Hematopoietic multipotent progenitor cell treated with erythropoietin and hydrocortisone succinate and interleukin-3 and kit ligand, for 15 days (in vitro differentiated cells): ENCODE measurements around the gene TMED8.
A peak's percentile ranks its signal among the peaks of the same experiment; 100 is the strongest.
"Not testable (repeated sequence)": the region's sequence is repeated elsewhere in the genome, so short reads cannot be mapped to it uniquely, and the experiment has no call there.

Experiments used
- DNase-seq: peaks from one replicate; pipeline ENCODE4 v3.0.0-alpha.2; 2015; ENCODE audit warnings: low spot score

The TMED8 gene

DNA sequence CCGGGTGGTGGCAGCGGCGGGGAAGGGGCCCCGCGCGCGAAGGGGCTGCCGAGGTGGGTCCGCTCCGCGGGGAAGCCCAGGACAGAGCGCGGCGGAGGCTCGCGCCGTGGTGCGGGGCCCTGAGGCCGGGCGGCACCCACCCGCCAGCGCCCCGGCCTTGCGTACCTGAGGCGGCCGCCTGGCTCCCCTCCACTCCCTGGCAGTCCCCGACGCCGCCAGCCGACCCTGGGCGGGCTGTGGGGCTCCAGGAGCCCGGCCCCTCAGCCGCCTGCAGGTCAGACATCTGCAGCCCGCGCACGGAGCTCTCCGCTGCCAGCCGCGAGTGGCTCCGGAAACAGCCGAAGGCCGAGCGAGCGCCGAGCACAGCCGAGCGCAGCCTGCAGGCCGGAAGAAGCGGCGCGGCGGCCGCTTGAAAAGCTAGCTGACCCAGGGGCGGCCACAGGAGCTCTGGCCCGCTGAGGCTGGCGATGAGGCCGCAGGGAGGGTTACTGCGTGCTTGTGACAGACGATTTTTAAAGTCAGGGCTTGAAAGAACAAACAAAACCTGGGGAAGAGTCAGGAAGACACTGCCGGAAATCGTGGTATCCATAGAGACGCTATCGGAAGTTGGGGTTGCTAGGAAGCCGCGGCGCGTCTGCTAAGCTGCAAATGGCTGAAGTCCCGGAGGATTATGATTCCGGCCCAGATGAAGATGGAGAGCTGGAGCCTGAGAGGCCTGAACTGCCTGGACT lies at the start of gene TMED8, which contains the start of gene SAMD15:
TMED8 (minus strand) TSS at position 324 of the 731 bp plus-strand sequence; CDS start at position 283, 41 bp downstream.
SAMD15 (plus strand) TSS at position 609 of the 731 bp plus-strand sequence; CDS start at position 649, 40 bp downstream.
- DNase-seq: peak; percentile 83

DNA sequence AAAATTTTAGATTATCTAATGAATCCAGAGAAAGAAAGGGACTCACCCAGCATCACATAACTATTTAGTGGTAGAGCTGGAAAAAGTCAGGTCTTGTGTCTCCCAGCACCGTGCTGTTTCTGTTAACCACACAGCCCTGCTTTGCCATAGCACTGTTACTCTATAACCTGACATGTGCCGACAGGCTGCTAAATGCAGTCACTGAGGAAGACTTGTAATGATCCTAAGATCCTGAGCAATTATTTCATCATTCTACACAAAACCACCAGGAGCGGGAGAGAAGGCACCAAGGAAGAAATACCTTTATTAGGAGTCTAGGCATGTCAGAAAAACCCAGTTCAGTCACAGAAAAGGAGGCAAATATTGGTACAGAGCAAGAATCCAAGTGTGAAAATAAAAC lies 49.5 kb upstream of the TMED8 start:
- no peak for DNase-seq

DNA sequence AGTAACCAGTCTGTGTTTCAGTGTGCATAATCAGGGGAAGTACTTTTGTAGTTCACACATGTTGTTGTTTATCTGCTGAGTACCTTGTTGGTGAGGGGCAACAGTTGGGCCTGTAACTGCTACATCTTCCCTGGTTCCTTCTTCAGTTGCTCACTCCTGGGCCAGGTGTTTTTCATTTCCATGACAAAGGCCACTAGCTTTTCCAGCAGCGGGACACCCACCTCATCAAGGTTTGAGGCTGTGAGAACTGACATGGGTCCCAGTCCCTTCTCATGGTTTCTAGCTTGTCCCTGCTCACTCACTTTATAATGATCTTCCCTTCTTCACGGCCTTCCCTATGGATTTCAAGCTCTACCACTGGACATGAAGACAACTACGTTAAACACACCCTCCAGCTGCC lies 48.0 kb upstream of the TMED8 start:
- no peak for DNase-seq

- no peak for DNase-seq
These were observed 46.5 kb upstream of the TMED8 start, which contains the start of gene NOXRED1 for GRCh38 chr14:77423423-77423822. Gene NOXRED1, minus strand, starts transcription at chr14:77423523. Its CDS starts 634 bp downstream, at chr14:77422889.

DNA sequence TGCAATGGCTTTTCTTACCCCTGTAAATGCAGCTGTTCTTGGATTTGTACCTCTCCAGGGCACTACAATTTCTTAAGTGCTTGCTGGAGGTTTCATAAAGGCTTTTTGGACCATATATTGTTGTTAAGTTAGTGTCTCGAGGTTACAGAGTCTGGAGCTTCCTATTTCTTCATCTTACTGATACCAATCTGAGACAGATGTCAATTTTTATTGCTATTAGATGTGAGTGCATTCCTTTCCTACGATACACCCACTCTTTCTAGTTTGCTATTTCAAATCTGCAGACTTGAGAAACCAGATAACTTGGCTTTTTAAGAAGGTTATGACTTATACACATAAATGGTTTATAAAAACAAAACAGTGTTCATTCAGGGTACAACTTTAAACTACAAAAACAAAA lies 44.3 kb upstream of the TMED8 start:
- DNase-seq: no peak

DNA sequence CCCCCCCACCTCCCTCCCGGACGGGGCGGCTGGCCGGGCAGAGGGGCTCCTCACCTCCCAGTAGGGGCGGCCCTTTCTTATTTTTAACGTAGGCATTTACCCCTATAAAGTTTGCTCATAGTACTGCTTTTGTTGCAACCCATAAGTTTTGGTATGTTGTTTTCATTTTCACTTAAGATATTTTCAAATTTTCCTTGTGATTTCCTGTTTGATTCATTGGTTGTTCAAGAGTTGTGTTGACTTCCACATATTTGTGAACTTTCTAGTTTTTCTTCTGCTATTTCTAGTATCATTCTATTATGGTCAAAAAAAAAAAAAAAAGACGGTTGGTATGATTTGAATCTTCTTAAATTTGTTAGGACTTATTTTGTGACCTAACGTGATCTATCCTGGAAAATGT lies 39.9 kb upstream of the TMED8 start:
- no peak for DNase-seq

DNA sequence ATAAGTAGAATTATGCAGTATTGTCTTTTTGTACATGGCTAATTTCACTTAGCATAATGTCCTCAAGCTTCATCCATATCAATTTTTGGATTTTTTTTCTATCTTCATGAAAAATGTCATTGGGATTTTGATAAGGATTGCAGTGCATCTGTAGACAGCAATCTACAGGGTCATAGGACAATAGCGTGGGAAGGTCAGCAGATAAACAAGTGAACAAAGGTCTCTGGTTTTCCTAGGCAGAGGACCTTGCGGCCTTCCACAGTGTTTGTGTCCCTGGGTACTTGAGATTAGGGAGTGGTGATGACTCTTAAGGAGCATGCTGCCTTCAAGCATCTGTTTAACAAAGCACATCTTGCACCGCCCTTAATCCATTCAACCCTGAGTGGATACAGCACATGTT lies 39.2 kb upstream of the TMED8 start:
- not testable (repeated sequence) for DNase-seq

DNA sequence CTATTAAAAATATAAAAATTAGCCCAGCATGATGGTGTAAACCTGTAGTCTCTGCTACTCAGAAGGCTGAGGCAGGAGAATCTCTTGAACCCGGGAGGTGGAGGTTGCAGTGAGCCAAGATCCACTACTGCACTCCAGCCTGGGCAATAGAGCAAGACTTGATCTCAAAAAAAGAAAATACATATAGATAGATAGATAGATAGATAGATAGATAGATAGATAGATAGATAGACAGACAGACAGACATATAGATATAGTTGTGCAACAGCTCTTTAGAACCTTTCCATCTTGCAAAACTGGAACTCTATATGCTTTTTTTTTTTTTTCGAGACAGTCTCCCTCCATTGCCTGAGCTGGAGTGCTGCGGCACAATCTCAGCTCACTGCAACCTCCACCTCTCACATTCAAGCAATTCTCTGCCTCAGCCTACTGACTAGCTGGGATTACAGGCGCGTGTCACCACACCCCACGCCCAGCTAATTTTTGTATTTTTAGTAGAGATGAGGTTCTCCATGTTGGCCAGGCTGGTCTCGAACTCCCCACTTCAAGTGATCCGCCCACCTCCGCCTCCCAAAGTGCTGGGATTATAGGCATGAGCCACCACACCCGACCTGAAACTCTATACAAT lies 38.6 kb upstream of the TMED8 start:
- DNase-seq: not testable (repeated sequence)

- peak; percentile 13 for DNase-seq
These were observed 32.2 kb upstream of the TMED8 start for GRCh38 chr14:77409131-77409533.

- no peak for DNase-seq
These were observed 30.3 kb upstream of the TMED8 start for GRCh38 chr14:77407158-77407557.

- DNase-seq: no peak
These were observed 29.8 kb upstream of the TMED8 start for GRCh38 chr14:77406718-77407117.

DNA sequence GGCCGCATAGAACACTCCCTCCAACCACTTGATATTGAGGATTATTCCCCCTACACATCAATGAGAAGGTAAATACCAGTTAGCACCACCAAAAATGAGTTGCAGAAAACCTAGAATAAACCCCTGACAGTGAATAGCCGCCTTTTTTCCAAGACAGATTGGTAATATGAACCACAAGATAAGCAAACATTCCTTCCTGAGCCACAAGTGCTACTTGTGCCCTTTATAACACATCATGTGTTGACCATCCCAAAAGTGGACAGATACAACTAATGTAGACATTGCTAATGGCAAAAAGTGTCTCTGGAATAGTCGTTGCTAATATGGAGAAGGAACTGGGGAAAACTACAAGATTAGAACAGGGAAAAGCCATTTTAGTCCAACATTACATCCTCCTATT lies 29.2 kb upstream of the TMED8 start:
- no peak for DNase-seq

DNA sequence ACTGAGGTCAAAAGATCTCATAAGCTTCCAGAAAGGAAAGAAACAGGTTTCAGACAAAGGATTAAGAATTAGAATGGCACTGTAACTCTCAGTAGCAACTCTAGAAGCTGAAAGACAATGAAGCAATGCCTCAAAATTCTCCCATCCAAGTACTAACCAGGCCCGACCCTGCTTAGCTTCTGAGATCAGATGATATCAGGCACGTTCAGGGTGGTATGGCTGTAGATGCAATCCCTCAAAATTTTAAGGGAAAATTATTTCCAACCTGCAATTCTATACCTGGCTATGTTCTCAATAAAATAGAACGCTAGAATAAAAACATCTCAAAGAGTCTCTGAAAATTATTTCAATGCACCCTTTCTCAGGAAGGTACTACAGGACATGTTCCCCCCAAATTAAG lies 26.9 kb upstream of the TMED8 start:
- DNase-seq: no peak

DNA sequence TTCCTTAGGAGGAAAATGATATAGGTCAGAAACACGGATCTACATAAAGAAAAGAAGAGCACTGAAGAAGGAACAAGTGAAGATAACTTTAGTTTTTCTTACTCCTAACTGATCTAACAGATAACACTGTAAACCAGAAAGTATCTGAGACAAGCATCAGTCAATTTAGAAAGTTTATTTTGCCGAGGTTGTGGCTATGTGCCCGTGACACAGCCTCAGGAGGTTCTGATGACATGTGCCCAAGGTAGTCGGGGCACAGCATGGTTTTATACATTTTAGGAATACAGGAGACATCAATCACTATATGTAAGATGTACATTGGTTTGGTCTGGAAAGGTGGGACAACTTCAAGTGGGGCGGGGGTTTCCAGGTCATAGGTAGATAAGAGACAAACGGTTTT lies 23.3 kb upstream of the TMED8 start:
- DNase-seq: no peak

- no peak for DNase-seq
These were observed 13.3 kb upstream of the TMED8 start for GRCh38 chr14:77390188-77390587.

GRCh38 chr14:77378701-77379100 lies 1.8 kb upstream of the TMED8 start:
- DNase-seq: no peak

DNA sequence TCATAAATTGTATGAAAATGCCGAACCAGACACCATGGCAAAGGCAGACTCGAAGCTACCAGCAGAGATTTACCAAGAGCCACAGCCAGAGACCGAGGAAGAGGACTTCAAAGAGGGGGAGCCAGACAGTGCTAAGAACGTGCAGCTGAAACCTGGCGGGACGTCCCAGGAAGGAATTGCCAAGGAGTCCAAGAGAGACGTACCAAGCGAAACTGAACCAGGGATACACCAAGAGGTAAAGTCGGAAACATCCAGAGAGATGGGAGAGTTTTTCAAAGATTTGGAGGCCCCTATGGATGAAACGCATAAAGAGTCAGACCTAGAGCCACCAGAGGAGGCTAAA lies 579 bp upstream of the TMED8 start:
- no peak for DNase-seq

GRCh38 chr14:77375973-77376770 lies 722 bp downstream of the TMED8 start:
- no peak for DNase-seq

DNA sequence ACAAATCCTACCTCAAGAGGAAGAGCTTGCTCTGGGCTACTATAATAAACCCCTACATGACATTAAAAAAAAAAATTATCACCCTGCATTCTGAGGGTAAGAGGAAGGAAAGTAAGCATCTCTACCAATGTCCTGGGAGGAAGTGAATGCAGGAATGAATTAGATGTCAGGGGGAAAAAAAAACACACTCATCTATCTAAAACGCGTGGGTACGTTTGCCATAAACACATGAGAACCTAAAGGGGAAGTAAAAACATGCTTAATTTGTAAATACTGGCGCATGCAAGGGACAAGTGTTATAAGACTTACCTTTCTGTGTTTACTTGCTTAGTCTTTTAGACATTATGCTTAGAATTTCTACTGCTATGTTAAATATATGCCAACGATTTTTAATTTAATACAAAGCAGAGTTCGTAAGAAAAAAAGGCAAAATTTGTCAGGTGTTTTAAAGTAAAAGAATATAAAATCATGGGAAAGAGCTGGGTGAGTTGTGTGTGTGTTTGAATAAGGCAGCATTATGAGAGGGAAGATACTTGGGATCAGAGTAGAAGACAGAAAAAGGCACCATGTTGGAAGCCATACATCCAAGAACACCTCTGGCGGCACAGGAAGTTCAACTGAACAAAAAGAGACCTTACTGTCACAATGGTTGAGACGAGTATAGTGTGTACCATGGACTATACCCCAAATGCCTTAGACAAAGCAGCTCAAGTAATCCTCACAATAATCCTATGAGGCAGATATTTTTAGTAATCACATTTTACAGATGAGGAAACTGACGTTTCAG lies 1.5 kb downstream of the TMED8 start:
- no peak for DNase-seq

- DNase-seq: no peak
These were observed 4.5 kb downstream of the TMED8 start for GRCh38 chr14:77372304-77372841.

DNA sequence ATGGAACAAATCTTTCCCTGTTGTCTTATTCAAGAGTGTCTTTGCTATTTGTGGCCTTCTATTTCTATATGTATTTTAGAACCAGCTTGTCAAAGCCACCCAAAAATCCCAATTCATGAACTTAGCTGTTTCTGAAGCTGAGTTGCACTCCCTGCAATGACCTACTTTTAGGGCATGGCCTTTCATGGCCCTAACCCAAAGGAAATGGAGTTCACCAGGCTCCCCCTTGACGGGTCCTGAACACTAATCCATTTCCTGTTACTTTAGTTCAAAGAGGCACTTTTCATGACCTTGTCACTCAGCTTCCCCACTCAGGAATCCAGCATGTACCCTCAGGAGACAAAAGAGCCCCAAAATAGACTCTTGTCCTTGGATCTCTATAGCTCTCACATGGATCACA lies 7.6 kb downstream of the TMED8 start:
- DNase-seq: no peak

- DNase-seq: no peak
These were observed 12.7 kb downstream of the TMED8 start for GRCh38 chr14:77364146-77364545.
